Muscle layer of colon (tissue), 2 donors: ENCODE measurements around the gene NPIPB2.
"Not testable (repeated sequence)": the region's sequence is repeated elsewhere in the genome, so short reads cannot be mapped to it uniquely, and the experiment has no call there.

Experiments
- H3K27ac ChIP-seq: one replicate; pipeline ENCODE4 v1.7.0; 2013; ENCODE audit warnings: low read depth, mild to moderate bottlenecking, low read length, moderate library complexity
- H3K27me3 ChIP-seq, 2 donors: one replicate each; pipeline ENCODE4 v1.7.0; 2013; ENCODE audit warnings: low read length in 2 of 2, mild to moderate bottlenecking in 2 of 2; ENCODE audit not compliant: insufficient read depth in 2 of 2, control insufficient read depth in 1 of 2
- H3K36me3 ChIP-seq: one replicate; pipeline ENCODE4 v1.7.0; 2013; ENCODE audit warnings: mild to moderate bottlenecking, low read length; ENCODE audit not compliant: insufficient read depth
- H3K4me1 ChIP-seq: one replicate; pipeline ENCODE4 v1.7.0; 2013; ENCODE audit warnings: mild to moderate bottlenecking, low read length; ENCODE audit not compliant: insufficient read depth
- H3K4me3 ChIP-seq, 2 donors: one replicate each; pipeline ENCODE4 v1.7.0; 2013; ENCODE audit warnings: low read length in 2 of 2, low read depth in 1 of 2, mild to moderate bottlenecking in 1 of 2, moderate library complexity in 1 of 2
- H3K9ac ChIP-seq: one replicate; pipeline ENCODE4 v1.7.0; 2013; ENCODE audit warnings: low read length
- H3K9me3 ChIP-seq: one replicate; pipeline ENCODE4 v1.7.0; 2013; ENCODE audit warnings: mild to moderate bottlenecking, low read length
- donor health status: abdominal sarcoma.
- donor health status: Adenocarcinoma of cecum.

The NPIPB2 gene

GRCh38 chr16:11973070-11973469, 31.2 kb upstream of the NPIPB2 start:
- Histone ChIP-seq H3K4me1 (peaks cover 15% of the 10 kb centered on the region), H3K27ac (no peak overlapping the region), H3K4me3 (no peak overlapping the region), H3K9me3 (no peaks in the 10 kb centered on the region), H3K27me3 (no peaks in the 10 kb centered on the region), H3K36me3 (peaks cover 8% of the 10 kb centered on the region), H3K9ac (no peak overlapping the region)

DNA sequence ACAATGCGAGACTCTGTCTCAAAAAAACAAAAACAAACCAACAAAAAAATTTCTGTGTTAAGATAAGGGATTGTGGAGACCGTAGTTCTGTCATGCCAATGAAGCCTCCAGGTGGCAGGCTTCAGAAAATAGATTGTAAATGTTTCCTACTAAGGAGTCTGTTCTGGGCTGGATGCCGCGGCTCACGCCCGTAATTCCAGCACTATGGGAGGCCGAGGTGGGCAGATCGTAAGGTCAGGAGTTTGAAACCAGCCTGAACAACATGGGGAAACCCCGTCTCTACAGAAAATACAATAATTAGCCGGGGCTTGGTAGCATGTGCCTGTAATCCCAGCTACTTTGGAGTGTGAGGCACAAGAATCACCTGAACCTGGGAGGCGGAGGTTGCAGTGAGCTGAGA, 30.3 kb upstream of the NPIPB2 start:
- H3K9ac ChIP-seq, result no peak overlapping the region
- no peak overlapping the region for H3K27ac ChIP-seq
- H3K4me1 ChIP-seq, result peaks cover 8% of the 10 kb centered on the region
- H3K27me3 ChIP-seq, result no peaks in the 10 kb centered on the region
- peaks cover 8% of the 10 kb centered on the region for H3K36me3 ChIP-seq
- H3K4me3 ChIP-seq, result no peak overlapping the region
- H3K9me3 ChIP-seq, result no peaks in the 10 kb centered on the region

GRCh38 chr16:11970292-11970691, 28.4 kb upstream of the NPIPB2 start:
- H3K27me3 ChIP-seq, H3K4me3 ChIP-seq: not testable (repeated sequence)

GRCh38 chr16:11968577-11968976, 26.7 kb upstream of the NPIPB2 start:
- no peak overlapping the region for H3K9ac ChIP-seq
- H3K27me3 ChIP-seq, result no peaks in the 10 kb centered on the region
- H3K4me1 ChIP-seq, result no peaks in the 10 kb centered on the region

More at GRCh38 chr16:11970292-11970691, 28.4 kb upstream of the NPIPB2 start:
- H3K27ac ChIP-seq, H3K36me3 ChIP-seq, H3K4me1 ChIP-seq, H3K9me3 ChIP-seq, H3K9ac ChIP-seq: not testable (repeated sequence)

DNA sequence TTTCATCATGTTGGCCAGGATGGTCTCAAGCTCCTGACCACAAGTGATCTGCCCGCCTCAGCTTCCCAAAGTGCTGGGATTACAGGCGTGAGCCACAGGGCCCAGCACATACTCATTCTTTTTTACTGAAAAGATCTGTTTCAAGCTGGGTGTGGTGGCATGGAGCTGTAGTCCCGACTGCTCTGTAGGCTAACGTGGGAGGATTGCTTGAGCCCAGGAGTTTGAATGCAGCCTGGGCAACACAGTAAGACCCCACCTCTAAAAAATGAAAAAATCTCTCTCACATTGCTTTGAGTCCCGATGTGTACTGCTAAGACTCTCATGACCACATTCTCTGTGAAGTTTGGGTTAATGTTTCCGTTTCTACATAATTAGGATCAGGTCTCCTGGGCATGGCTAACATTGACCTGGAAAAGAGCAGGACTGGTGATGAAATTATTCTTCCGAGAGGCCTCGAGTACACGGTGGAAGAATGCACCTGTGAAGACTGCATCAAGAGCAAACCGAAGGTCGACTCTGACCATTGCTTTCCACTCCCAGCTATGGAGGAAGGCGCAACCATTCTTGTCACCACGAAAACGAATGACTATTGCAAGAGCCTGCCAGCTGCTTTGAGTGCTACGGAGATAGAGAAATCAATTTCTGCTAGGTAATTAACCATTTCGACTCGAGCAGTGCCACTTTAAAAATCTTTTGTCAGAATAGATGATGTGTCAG, 25.5 kb upstream of the NPIPB2 start:
- no peak overlapping the region for H3K27ac ChIP-seq
- H3K36me3 ChIP-seq, result no peaks in the 10 kb centered on the region
- H3K9me3 ChIP-seq, result no peaks in the 10 kb centered on the region
- H3K9ac ChIP-seq, result no peak overlapping the region
- H3K27me3 ChIP-seq, result no peaks in the 10 kb centered on the region
- H3K4me3 ChIP-seq, result no peak overlapping the region
- no peaks in the 10 kb centered on the region for H3K4me1 ChIP-seq

More at GRCh38 chr16:11968577-11968976, 26.7 kb upstream of the NPIPB2 start:
- H3K4me3 ChIP-seq, result no peak overlapping the region
- H3K9me3 ChIP-seq, result no peaks in the 10 kb centered on the region
- H3K36me3 ChIP-seq, result no peaks in the 10 kb centered on the region
- no peak overlapping the region for H3K27ac ChIP-seq

GRCh38 chr16:11966173-11966572, 24.3 kb upstream of the NPIPB2 start:
- no peaks in the 10 kb centered on the region for H3K4me1 ChIP-seq
- no peak overlapping the region for H3K9ac ChIP-seq
- H3K9me3 ChIP-seq, result no peaks in the 10 kb centered on the region
- H3K27me3 ChIP-seq, result no peaks in the 10 kb centered on the region
- no peaks in the 10 kb centered on the region for H3K36me3 ChIP-seq
- H3K4me3 ChIP-seq, result no peak overlapping the region
- no peak overlapping the region for H3K27ac ChIP-seq

DNA sequence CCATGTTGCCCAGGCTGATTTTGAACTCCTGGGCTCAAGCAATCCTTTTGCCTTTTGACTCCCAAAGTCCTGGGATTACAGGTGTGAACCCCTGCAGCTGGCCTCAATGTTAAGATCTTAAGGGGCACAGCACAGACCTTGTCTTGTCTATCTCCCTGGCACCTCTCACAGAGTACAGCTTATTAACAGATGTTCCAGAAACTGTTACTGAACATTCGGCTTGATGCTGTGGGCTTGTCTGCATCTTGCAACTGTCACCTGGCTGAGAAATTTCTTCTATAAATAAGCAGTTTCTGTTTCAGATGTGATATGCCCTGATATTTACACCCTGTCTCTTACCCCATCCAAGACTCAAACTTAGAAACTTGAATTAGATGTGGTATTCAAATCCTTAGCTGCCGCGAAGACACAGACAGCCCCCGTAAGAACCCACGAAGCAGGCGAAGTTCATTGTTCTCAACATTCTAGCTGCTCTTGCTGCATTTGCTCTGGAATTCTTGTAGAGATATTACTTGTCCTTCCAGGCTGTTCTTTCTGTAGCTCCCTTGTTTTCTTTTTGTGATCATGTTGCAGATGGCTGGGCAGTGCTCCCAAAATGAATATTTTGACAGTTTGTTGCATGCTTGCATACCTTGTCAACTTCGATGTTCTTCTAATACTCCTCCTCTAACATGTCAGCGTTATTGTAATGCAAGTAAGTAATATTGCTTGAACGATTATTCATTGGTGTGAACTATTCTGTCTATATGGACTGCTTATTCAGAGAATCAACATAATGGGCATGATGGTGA, 23.1 kb upstream of the NPIPB2 start, which contains the start of gene TNFRSF17:
TSS of gene TNFRSF17 (plus strand) at position 450 of the 791 bp plus-strand sequence. CDS start at position 565, 115 bp downstream.
- Histone ChIP-seq H3K9me3 (no peaks in the 10 kb centered on the region), H3K4me1 (no peaks in the 10 kb centered on the region), H3K27ac (no peak within 1 kb of the TSS), H3K4me3 (no peak within 1 kb of the TSS), H3K36me3 (no peaks in the 10 kb centered on the region), H3K9ac (no peak within 1 kb of the TSS), H3K27me3 (no peaks in the 10 kb centered on the region)

- Histone ChIP-seq H3K36me3 (no peaks in the 10 kb centered on the region), H3K27me3 (no peaks in the 10 kb centered on the region), H3K9me3 (no peaks in the 10 kb centered on the region), H3K4me3 (no peak overlapping the region), H3K9ac (no peak overlapping the region), H3K27ac (no peak overlapping the region), H3K4me1 (no peaks in the 10 kb centered on the region)
These were observed 21.9 kb upstream of the NPIPB2 start for GRCh38 chr16:11963706-11964105.

GRCh38 chr16:11962978-11963377, 21.1 kb upstream of the NPIPB2 start:
- H3K4me1 ChIP-seq, result not testable (repeated sequence)

GRCh38 chr16:11962457-11962856, 20.6 kb upstream of the NPIPB2 start:
- not testable (repeated sequence) for H3K4me3 ChIP-seq, H3K27me3 ChIP-seq, H3K4me1 ChIP-seq, H3K27ac ChIP-seq, H3K9ac ChIP-seq, H3K36me3 ChIP-seq, H3K9me3 ChIP-seq

More at GRCh38 chr16:11962978-11963377, 21.1 kb upstream of the NPIPB2 start:
- not testable (repeated sequence) for H3K9ac ChIP-seq, H3K9me3 ChIP-seq, H3K27ac ChIP-seq, H3K36me3 ChIP-seq, H3K27me3 ChIP-seq, H3K4me3 ChIP-seq

DNA sequence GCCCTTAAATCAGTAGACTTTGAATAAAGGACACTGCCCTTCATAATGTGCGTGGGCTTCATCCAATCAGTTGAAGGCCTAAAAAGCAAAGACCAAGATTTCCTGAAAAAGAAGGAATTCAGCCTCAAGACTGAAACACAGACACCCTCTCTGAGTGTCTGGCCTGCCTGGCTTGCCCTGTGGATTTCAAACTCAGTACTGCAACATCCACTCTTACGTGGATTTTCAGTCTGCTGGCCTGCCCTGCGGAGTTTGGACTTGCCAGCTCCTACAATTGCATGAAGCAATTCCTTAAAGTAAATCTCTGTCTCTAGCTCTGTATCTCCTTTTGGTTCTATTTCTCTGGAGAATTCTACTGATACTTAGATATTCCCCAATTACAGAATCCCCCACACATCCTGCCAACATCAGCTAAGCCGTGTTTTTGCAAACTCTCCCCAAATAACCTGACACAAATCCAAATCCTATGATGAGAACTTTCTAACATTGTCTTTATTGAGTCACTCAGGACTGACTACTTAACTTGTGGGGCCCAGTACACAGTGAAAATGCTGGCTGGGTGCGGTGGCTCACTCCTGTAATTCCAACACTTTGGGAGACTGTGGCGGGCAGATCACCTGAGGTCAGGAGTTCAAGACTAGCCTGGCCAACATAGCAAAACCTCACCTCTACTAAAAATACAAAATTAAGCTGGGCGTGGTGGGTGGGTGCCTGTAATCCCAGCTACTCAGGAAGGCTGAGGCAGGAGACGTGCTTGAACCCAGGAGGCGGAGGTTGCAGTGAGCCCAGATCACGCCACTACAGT, 15.9 kb upstream of the NPIPB2 start:
- H3K36me3 ChIP-seq, result no peaks in the 10 kb centered on the region
- H3K9me3 ChIP-seq, result no peaks in the 10 kb centered on the region
- H3K27ac ChIP-seq, result no peak overlapping the region
- no peaks in the 10 kb centered on the region for H3K27me3 ChIP-seq
- no peaks in the 10 kb centered on the region for H3K4me1 ChIP-seq
- no peak overlapping the region for H3K4me3 ChIP-seq
- H3K9ac ChIP-seq, result no peak overlapping the region
